Cerebellar nuclear complex (tissue), 1 donor: Measurements from ENCODE around the gene ABHD8.

Experiments used
- DNase-seq, 2 experiments: peaks; one replicate each; lab custom pipeline; 2025; lab: John Stamatoyannopoulos, UW

Gene ABHD8

DNA sequence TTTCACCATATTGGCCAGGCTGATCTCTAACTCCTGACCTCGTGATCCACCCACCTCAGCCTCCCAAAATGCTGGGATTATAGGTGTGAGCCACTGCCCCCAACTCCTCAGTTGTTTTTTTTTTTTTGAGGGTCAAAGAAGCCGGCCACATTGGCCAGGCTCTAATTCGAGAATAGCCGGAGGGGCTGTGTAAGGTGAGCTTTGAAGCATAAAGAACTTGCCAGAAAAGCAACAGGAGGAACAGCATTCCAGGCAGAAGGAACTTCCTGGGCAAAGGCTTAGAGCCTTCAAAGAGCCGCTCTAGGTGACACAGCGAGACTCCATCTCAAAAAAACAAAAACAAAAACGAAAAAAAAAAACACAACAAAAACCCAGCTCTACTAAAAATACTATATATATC is 37.2 kb downstream of the ABHD8 start:
- DNase-seq: no peak

DNA sequence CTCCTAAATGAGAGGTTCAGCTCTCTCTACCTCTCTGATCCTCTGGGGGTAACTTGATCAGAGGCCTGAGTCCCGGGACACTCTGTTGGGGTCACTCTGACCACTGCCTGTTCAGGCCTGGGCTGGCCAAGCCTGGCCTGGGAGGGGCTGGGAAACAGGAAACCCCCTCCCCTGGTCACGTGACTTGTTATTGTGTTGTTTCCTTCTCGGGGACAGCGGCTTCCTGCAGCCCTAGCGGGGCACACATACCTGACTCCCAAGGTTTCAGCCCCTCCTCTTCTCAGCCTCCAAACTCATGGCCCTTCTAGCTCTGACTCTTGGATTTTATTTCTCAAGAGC is 38.6 kb downstream of the ABHD8 start, which contains the start of gene USHBP1:
TSS of gene USHBP1 (minus strand) at position 105 of the 339 bp plus-strand sequence. CDS start 446 bp downstream, outside the sequence.
- no peak for DNase-seq

DNA sequence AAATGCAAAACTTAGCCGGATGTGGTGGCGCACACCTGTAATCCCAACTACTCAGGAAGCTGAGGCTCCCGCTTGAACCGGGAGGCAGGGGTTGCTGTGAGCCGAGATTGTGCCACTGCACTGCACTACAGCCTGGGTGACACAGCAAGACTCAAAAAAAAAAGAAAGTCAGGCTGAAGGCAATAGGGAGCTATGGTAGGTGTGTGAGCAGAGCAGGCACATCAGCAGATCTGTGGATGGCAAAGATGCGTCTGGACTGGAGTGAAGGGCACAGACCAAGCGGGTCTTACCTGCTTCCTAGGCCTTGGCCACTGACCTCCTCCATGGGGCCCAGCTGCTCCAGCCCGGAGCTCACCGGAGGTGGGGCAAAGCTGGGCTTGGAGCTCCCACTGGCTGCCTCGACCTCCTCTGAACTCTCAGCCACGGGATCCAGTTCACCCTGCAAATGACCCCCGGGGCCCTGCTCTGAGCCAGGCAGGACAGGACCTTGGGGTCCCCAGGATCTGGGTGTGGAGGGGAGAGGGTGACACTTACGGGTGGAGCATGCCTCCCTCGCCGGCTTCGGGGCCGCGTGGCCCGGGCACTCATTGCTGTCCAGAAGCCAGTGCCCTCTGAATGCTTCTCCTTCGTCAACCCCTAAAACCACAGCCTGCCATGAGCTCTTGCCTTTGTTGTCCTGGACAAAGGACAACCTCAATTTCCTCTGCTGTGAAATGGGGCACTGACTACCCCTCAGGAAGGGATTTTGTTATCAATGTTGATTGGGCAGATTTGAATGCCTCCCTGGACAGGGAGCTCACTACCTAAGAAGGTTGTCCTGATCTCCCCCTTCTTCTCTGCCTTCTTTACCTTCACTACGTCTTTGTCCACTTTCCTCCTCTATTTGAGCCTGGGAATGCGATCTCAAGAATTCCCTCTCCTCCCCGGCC is 39.2 kb downstream of the ABHD8 start:
- no peak for DNase-seq

DNA sequence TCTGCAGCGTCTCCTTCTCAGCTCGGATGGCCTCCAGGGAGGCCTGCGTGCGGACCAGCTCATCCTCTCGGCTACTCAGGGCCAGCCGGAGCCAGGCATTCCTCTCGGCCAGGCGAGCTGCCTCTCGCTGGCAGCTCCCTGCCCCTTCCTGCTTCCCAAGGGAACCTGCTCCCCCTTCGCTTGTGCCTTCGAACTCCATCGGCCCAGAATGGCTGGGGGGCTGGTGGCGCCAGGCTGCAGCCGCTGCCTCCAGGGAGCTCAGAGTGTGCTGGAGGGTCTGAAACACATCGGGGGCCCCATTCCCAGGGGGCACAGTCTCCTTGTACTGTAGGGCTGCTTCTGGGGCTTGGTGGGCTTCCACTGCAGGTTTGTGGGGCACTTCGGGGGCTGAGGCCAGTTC is 40.7 kb downstream of the ABHD8 start:
- DNase-seq: no peak

DNA sequence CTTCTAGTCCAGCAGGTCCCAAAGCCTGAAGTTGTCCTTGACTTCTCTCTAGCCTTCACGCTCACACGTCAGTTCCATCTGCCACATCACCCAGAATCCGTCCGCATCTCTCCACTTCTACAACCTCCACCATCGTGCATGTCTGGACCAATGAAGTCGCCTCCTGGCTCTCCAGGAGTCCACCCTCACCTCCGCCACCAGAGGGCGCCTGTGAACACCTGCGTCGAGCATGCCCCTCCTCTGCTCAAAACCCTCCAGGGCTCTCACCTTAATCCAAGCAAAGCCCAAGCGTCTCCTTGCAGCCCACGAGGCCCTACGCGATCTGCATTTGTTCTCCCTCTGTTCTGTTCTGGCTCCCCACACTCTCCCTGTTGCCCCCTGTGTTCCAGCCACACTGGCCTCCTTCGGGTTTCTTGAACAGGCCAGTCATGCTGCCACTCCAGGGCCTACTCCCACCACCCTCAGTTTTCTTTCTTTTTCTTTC is 42.3 kb downstream of the ABHD8 start:
- DNase-seq: no peak

DNA sequence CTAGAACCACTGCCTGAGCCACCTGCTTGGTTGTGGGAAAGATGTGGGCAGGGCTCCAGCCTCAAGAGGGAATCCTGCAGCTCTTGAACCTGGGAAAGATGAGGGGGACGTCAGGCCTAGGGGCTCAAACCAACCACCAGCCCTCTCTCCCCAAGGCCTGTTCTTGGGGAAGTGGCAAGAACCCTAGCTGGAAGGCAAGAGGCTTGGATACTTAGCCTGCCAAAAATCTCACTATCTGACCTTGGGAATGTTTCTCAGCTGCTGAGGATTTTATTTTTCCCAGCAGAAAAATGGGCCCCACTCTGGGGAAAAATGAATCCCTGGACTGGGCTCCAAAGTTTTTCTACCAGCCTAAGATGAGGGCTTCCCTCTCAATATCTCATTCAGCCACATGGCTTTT is 43.3 kb downstream of the ABHD8 start:
- DNase-seq: no peak

DNA sequence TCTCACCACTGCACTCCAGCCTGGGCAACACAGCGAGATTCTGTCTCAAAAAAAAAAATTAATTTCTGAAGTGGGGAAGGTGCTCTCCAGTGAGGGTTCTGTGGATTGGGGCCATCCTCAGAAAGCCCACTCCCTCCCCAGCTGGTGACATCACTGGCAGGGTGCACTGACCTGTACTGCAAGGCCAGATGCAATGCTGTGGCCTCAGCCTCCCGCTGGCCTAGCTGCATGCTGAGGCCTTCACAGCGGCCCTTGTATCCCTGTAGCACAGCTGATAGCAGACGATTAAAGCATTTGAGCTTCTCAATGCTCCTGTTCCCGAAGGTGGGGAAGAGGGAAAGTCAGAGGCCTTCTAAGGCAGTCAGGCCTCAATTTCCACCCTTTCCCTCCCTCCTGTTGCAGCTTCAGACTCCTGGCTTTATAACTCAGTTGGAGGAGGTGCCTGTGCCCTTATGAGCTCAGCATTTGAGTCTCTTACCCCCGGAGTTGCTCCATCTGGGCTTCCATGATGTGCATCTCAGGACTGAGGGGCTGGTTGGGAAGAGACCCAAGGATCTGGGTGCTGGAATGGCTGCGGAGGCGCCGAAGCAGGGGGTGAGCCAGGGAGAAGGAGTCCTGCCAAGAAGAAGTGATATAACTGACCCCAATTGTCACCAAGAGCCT is 44.0 kb downstream of the ABHD8 start:
- DNase-seq: no peak

DNA sequence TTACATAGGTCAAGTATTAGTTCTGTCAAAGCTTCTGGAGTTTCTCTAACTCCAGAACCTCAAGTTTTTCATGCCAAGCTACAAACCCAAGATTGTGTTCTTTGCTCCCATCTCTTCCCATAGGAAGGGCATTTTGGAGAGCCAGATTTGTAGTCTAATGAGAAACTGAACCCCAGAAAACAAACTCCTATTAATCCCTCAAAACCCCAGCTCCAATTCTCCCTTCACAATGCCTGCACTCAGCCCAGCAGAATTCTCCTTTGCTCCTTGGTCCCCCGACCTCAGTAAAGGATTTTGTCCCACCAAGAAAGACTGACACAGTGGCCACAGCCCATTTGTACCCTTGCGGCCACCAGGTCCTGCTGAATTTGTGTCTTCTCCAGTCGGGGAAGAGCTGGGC is 47.1 kb downstream of the ABHD8 start:
- no peak for DNase-seq

DNA sequence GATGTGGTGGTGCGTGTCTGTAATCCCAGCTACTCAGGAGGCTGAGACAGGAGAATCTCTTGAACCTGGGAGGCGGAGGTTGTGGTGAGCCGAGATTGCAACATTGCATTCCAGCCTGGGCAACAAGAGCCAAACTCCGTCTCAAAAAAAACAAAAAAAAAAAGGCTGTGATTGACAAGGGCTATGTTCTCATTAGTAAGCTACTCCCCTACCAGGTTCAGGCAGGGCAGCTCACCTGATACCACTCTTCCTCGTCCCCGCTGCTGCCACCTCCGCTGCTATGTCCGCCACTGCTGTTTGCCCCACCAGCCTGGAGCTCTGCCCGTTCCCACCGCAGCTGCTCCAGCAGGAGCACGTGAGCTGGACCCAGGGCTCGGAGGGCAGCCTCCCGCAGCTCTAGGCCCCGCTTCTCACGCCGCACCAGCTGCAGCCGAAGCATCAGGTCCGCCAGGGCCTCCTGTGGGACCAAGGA is 48.0 kb downstream of the ABHD8 start:
- no peak for DNase-seq

DNA sequence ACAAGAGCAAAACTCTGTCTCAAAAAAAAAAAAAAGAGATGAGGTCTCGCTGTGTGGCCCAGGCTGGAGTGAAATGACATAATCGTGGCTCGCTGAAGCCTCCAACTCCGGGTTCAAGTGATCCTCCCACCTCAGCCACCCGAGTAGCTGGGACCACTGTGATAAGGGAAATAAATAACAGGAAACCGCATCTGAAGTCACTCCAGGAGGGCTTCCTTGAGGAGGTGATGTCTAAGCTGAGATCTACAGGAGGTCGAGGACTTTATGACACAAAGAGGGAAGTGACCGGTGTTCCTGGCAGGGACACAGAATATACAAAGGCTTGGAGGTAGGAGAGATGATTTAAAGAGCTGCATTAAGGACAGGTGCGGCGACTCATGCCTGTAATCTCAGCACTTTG is 48.6 kb downstream of the ABHD8 start:
- DNase-seq: no peak

DNA sequence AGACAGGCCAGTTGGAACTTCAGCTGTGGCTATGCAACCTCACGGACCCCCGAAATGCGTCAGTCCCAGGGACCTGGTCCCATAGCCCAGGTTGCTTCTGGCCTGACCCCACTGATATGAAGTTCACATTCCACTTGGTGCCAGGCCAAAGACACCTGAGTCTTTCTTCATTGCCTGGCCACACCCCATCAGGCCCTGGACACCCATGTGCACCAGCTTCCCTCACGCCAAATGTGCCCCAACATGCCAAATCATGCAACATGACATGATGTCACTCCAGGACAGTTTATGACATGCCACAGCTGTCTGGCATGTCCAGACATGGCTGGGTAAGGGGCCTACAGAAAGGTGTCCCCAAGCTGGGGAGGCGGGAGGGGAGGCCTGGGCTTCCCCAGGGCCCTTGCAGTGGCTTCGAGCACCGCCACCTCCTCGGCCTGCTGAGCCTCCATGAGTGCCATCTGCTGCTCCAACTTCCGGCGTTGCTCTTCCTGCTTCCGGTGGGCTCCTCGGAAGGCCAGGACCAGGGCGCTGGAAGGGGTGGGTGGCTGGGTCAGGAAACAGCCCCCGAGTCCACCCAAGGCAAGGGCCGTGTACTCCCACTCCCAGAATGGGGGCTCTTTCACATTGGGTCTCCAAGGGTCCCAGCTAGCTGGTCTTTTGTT is 53.2 kb downstream of the ABHD8 start:
- DNase-seq: no peak

DNA sequence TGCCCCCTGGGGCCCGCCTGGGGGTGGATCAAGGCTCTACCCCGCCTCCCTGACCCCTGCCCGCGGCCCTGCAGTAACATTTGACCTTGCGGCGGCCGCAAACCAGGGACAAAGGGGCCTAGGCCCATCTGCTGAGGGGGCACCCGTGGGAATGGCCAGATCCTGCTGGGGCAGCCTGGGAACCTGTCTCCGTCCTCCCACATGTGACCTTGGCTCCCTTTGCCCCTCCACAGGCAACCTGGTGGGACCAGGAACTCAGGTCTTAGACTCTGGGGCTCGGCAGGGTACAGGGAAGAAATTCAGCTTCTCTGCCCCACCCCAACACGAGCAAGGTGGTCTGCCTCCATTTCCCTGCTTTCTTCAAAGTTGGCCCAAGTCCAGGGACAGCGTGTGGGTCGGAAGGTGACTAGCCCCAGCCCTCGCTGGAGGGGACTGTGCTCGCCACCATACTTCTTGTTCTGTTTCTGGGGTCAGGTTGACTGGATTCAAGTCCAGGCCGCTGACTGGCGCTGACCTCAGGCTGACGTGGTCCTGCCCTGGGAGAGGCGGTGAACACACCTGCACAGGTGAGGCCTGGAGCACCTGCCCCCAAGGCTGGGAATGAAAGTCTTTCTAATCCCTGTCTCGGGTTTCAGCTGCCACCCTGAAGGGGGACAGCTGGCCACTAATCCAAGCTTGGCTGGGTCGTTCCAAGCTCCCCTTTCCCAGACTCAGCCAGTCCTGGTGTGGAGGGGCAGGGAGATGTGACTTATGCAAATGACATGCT is 55.0 kb downstream of the ABHD8 start:
- no peak for DNase-seq

DNA sequence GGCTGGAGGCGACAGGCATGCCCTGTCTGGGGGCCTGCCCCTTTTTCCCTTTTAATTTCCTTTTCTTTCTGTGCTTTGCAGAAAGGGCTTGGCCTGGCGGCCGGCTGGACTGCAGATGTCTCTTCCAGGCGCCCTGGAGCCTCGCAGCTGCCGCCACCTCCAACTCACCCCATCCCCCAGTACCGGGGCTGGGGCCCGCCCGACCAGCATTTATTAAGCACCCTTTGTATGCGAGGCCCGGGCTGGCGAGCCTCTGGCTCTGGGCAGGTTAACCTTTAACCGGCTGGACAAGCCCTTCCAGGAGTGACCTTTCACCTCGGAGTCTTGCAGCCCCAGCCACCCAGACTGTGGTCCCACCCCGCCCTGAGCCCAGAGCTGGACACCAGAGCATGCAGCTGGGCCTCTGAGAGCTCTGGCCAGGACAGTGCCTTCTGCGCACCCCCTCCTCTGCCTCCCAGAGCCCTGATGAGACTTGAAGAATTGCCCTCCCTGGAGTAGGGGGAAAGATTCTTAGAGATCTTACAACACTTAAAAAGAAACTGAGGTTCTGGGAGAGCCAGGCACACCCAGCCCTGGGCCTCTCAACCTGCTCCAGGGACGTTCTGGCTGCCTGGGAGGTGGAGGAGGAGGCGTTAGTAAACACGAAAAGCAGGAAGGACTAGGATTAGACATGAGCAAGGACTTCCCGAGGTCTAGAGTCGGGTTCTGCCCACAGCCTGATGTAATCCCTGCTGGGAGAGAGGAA is 56.4 kb downstream of the ABHD8 start:
- DNase-seq: no peak

DNA sequence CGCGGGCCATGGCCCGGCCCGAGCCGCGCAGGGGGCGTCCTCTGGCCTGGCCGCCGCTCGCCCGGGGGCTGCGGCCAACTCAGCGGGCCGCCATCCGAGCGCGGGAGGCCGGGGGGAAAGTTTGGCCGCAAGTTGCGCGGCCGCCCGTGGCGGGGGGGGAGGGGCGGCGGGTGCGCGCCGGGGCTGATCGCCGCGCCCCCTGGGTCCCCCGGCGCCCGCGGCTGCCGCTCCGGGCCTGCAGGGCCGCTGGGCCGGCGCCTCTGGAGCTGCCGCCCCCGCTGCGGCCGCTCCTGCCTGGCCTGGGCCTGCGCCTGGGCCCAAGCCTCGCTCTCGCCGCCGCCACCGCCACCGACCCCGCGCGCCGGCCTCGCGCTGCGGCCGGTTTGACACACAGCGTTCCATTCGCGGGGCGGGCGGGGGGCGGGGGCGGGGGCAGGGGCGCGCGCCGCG is 57.7 kb downstream of the ABHD8 start, which contains the start of gene NR2F6:
TSS of gene NR2F6 (minus strand) at position 385 of the 450 bp plus-strand sequence. CDS start 699 bp downstream, outside the sequence.
- no peak for DNase-seq

DNA sequence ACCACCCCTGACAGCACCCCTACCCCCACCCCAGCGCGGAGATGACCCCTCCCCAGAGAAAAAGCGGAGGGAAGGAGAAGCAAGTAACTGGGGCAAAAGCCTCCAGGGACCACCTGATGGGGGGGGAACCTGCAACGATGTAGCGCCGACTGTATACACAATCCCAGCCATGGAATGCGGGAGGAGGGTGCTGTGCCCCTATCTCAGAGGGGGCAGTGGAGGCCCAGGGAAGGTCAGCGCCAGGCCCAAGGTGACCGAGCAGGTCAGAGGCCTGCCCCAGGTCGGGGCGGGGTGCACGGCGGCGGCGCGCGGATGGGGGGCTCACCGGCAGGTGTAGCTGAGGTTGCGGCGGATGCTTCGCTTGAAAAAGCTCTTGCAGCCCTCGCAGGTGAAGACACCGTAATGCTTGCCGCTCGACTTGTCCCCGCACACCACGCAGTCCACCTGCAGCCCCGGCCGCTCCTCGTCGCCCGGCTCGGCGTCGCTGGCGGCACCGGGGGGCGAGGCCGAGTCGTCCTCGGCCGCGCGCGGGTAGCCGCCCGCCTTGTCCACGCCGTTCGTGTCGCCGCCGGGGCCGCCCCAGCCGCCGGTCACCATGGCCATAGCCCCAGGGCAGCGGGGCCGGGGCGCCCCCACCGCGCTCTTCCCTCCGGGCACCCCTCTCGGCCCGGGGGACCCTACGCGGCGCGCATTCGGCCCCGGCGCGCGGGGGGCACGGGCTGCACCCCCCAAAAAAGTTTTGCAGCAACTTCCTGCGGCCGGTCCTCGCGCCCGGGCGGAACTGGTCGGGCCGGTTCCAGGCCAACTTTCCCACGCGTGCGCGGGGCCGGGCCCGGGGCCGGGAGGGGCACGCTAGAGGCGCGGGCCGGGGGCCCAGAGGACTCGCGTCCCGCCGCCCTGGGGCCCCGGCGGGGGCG is 58.3 kb downstream of the ABHD8 start:
- DNase-seq: no peak

DNA sequence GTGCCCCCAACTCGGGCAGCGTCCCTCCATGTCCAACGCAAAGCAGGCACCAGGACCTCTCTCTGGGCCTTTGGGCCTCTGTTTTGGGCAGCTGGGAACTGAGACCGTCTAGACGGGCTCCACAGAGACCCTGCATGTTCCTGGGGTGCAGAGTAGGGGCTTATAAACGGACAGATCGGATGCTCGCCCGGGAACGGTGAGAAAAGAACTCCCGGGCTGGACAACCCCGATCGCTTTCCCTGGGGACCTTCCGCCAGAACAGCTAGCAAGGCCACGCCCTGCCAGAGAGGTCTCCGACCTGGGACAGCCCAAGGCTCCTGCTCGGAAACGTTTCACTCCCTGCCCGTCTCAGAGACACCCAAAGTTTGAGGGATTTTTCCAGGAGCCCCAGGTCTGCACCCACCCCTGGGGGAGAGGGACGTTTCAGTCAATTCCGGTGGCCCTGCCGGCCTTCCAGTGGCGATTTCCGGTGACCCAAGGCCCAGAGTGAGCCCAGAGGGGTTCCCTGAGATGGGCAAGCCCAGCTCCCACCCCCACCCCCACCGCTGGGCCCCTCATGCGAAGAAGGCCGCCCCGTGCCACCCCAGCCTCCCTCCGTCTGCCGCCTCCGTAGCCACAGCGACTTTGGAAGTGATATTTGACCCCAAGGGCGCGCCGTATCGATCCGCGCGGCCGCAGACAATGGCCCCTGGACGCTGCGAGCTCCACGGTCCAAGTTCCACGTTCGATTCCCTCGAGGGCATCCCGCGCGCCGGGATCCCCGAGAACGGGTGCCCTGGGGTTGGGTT is 59.2 kb downstream of the ABHD8 start:
- no peak for DNase-seq

DNA sequence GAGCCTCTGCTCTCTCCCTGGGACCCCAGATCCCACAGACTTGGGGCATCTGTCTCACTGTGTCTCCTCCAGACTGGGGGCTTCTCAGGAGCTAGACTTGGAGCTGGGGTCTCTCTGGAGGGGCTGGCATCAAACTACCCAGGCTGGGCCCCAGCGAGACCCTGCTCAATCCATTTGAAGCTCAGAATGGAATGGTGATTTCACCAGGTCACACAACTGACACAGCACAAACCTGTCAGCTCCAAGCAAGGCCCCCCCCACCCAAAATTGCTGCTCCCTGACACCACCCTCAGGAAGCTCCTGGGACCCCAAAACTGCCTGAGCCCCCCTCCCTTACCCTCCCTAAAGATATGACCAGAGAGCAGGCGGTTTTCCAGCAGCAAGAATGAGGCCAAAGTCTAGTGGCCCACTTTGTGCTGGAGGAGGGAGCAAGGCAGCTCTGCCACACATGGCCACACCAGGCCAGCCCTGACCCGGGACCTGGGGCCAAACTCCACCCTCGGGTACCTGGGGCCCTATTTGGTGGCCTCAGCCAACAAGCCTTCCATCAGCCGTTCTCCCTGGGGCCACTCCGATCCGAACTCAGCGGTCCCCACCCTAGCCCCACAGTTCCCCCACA is 59.9 kb downstream of the ABHD8 start:
- no peak for DNase-seq

DNA sequence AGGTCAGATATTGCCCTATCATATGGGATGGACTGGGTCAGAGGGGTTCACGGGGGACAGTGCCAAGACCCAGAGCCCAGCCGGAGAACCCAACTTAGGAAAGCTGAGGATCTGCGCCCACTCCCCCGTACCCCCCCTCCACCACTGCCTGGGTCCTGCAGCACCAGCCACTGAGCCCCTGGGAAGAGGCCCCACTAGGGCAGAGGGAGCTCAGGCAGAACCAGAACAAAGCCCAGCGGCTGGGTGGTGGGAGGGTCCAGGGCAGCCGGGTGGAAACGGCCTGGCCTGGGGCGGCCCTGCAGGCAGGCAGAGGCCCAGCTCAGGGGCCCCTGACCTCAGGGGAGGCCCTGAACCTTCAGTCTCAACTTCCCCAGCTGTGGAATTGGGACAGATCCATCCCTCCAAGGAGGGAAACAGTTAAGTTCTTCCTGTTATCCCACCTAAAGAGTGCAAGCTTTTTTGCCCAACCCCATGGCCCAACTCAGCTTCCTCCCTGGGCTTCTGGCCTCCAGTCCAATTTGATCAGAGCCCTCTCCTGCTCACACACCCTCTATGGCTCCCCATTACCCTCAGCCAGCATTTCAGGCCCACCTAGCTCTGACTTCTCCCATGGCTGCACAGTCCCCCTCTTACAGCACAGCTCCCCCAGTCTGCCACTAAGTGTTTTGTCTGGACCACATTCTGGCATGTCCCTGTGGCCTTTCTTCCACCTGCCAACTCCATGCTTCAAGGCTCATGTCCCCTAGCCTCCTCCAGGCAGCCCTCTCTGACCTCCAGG is 60.6 kb downstream of the ABHD8 start:
- DNase-seq: no peak
